NCI-H1417 (cell line): ENCODE measurements around the gene RDH11.

Experiments
- DNase-seq, 3 experiments: peaks; one replicate each; lab custom pipeline; 2025; lab: John Stamatoyannopoulos, UW

The RDH11 gene

DNA sequence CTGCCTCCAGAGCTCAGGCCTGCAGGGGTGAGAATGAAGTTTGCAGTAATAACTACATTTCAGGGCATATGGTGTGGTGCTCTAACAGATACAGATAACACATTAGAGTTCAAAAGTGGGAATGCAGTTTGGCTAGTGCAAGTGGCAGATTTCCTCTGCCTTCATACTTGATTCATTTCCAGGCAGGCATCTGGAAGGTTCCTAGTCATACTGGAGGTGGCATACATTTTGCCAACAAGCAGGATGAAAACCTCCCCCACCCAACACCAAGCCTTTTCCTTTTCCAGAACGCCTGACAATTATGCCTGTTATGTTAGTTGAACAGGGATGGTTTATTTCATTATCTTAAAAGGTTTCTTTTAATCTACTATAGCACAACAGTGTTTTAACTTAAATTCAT, 45.4 kb downstream of the RDH11 start:
- DNase-seq, result no peak

DNA sequence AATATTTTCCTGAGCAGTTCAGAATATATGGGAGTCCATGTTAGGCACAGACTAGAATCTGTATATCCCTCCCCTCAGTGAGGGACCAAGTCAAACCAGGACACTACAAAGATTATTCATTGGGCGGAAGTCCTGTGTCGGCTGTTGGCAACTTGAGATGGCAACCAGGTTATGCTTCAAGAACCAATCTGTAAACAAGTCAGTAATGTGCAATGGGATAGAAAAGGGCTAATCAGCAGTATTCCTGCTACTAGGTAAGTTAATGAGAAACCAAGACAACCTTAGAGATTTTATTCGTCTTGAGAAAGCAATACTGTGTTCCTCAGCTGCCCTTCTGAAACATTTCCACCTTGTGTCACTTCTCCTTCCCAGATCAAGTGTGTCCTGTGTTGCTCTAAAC, 49.4 kb downstream of the RDH11 start:
- DNase-seq, result no peak

DNA sequence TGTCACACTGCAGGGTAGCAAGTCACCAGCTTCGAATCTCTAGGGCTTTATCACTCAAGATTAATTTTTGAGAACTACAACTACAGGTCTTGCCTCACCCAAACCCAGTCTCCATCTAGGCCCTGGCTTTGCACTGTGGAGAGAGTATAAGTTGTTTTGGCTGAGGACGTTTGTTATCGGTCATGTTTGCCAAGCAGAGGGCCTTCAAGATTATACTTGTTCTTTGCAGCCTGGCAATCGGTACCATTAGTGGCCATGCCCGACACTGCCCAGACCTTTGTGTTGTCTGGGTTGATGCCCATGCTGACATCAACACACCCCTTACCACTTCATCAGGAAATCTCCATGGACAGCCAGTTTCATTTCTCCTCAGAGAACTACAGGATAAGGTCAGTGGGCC, 50.1 kb downstream of the RDH11 start:
- no peak for DNase-seq

DNA sequence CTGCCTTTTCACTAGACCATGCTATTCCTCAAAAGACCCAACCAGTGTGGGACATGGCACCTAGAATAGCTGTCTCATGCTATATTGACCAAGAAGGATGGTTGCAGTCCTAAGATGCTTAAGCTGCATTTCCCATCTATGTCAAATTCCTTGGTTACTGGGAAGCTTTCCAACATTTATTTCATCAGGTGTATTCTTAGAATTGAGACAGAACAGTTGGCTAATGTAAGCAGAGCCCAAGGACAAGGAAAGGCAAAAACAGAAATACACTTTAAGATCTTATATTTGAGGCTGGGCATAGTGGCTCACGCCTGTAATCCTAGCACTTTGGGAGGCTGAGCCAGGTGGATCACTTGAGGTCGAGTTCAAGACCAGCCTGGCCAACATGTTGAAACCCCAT, 51.1 kb downstream of the RDH11 start:
- DNase-seq, result no peak

DNA sequence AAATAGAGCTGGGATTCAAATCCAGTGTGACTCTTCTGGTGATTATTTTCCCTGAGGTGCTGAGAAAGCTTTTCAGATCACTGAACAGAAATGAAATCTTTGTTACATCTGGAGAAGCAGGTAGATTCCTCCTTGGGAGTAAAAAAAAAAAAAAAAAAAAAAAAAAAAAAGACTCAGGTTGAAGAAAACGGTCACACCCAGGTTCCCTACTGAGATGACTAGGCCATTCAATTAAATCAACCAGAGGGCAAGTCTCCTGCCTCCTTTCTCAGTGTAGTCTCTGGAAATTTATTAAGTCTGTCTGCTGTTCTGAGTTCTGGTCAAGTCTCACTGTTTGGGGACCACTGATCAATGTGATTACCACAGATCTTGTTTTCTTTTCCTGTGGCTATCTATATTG, 51.9 kb downstream of the RDH11 start:
- peak in 1 of 3 experiments; percentile 24 for DNase-seq

DNA sequence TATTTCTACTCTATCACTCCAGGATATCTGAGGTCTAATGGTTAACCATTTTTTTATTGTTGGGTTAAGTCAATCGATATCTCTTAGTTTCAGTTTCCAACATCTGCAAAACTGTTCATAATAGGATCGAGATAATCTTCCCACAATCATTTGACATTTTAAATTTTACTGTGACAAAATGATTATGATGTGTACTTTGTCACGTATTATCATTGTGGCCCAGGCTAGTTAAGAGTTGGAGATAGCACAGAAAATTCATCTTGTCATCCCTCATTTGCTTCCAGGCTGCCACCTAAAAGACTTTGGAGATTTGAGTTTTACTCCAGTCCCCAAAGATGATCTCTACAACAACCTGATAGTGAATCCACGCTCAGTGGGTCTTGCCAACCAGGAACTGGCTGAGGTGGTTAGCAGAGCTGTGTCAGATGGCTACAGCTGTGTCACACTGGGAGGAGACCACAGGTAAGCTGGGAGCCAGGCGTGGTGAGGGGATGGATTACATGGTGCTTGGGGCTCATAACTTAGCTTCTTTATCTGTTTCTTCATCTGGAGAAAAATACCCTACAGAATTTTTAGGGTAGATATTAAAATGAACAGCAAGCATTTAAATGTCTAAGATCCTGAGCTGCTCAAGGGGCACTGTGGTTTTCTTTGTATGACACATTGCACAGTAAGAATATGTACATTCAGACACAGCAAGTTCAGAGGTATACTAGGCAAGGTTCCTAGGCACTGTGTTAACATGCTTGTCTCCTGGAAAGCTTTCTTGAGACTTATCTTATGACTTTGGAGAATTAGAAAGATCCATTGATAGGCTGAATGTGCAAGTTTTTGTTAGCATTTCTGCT, 53.4 kb downstream of the RDH11 start:
- no peak for DNase-seq

DNA sequence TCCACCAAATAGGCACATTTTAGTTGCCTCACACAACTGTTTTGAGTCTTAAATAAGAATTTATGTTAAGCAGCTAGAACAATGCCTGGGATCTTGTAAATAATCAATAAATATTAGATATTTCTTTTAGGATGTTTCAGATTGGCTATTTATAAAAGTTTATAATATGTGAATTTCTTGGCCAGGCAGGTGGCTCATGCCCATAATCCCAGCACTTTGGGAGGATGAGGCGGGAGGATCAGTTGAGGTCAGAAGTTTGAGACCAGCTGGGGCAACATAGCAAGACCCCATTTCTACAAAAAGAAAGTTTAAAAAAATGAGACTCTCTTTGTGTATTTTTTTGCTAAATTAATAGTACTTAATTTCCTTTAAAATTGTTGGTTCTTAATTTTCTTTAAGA, 54.1 kb downstream of the RDH11 start:
- DNase-seq, result no peak

DNA sequence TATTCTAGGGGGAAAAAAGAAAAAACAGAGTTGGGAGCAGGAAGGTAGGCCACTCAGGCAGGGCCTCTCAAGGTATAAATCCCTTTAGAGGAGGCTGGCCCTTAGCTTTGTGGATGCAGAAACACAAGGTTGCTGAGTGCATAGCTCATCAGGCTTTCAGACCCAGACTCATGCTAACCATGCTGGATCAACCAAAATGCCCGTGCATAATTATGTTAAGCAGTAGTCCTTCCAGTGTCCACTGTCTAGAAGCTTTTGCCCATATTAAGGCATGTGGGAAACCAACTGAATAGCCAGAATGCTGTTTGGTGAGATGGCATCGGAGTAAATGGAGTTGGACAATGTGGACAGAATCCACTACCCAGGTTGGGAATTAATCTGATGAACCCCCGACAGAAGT, 56.9 kb downstream of the RDH11 start:
- no peak for DNase-seq

DNA sequence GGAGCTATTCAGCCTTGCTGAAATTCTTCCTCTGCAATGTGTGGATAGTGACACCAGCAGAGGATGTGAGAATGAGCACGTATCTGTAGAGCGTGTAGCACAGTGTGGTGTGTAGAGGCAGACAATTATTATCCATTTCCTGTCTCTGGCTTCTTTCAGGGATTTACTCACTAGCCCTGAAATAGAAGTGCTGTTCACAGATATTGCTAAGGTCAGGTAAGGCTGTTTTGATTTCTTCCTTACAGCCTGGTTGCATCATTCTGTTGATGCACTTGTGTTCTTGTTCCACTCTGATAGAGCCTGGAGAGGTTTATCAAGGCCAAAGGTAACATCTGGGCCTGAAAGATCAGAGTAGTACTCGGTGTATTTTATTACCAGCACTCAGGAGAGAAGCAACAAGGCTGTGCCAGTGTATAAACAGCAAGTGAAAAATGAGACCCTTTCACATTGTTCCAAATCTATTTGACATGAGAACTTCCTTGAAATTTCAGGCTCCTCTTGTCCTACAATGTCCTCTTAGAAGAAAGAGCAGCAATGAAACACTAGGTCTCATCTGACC, 59.1 kb downstream of the RDH11 start:
- DNase-seq, result peak in 2 of 3 experiments; percentile 40 to 52

DNA sequence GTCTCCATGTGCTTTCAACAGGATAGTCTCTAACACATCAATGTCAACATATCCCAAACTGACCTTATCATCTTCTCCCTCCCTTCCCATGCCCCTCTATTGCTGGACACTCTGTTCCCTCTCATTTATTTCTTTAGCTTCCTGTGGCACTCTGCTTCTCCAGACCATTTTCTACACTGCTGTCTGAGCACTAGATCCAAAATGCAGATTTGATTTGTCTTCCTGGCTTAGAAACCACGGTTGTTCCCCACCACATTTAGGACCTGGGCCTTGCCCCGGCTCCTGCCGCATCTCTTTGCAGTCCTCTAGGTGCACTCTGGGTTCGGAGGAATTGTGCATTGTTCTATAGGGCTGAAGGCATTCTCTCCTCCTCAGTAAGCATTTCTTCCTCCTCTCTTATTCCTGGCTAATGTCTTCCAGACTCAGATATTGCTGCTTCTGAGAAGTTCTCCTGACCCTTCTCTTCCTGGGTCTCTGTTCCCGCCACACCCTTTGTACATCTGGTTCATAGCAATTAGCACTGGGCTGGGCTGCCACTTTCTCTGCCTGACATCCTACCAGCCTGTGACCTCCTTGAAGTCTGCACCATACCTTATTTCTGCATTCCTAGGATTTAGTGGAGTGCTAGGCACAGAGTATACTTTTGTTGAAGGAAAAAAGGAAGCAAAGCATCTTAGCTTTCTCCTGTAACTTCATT, 62.0 kb downstream of the RDH11 start:
- no peak for DNase-seq

DNA sequence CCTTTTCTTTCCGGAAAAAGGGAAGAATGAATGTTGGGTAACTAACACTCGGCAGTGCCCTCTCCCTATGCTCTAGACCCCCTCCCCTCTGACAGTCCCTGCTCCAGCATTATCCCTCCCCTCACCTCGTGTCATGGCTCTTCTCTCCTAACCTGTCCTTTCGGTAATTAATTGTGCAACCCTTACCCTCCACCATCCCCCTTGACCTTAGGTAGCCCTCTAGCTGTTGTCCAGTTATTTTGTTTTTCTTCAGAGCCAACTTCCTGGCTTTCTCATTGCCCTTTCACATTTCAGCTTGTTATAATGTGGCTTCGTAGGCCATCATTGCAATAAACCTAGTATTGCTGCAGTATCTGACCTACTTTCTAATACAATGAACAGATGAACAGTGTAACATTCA, 64.6 kb downstream of the RDH11 start:
- no peak for DNase-seq

DNA sequence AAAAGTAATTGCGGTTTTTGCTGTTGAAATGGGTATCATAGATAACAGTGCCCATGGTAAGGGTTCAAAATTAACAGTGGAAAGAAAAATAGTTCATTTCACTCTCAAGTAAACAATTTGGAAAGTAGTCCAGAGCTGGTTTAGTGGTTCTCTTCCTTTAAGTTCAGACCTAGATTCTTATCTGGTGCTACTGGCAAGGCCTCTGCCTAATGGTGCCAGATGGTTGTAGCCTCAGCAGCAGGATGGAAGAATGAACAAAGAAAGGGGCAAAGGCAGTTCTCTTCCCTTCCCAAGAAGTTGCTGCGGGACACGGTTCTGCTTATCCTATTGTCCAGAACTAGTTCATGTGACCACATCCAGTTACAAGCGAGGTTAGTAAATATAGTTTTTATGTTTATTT, 65.4 kb downstream of the RDH11 start:
- no peak for DNase-seq

DNA sequence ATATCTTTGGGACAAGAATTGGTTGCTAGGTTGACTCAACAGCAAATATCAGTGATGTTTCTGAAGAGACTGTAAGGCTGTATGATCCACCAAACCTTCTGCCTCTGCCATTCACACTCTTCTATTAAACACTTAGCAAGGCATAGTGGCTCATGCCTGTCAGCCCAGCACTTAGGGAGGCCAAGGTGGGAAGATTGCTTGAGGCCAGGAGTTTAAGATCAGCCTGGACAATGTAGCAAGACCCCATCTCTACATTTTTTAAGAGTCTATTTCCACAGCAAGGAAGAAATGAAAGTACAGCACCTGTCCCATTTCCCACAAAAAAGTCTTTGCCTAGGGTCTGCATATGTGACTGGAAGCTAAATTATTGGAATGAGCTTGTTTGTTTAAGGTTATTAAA, 68.0 kb downstream of the RDH11 start:
- DNase-seq, result no peak
